ENCODE data around the gene UBN2.

GRCh38 chr7:139297795-139298194 lies 66.8 kb downstream of the UBN2 start:
- TF ChIP-seq CTCF (IDR thresholded peaks at IDR 0.05; ENCODE audit: low read depth, low read length) (no peak), EZH2phosphoT487 (IDR thresholded peaks at IDR 0.05; ENCODE audit: low read depth) (no peak)

All from OCI-LY3 (cell line).